Mucosa of rectum (tissue), 2 donors: ENCODE data around the gene PTGES3L.
"Not testable (repeated sequence)": the region's sequence is repeated elsewhere in the genome, so short reads cannot be mapped to it uniquely, and the experiment has no call there.

Experiments used
- H3K27ac ChIP-seq, 2 donors: one replicate each; pipeline ENCODE4 v1.7.0; 2013; ENCODE audit warnings: inconsistent platforms in 2 of 2, low read depth in 2 of 2, low read length in 2 of 2
- H3K27me3 ChIP-seq, 2 donors: one replicate each; pipeline ENCODE4 v1.7.0; 2013; ENCODE audit warnings: low read length in 2 of 2; ENCODE audit not compliant: control insufficient read depth in 2 of 2, insufficient read depth in 2 of 2
- H3K36me3 ChIP-seq, 2 donors: one replicate each; pipeline ENCODE4 v1.7.0; 2013; ENCODE audit warnings: low read length in 2 of 2; ENCODE audit not compliant: control insufficient read depth in 2 of 2, insufficient read depth in 2 of 2
- H3K4me1 ChIP-seq, 2 donors: one replicate each; pipeline ENCODE4 v1.7.0; 2013; ENCODE audit warnings: low read length in 2 of 2, mild to moderate bottlenecking in 1 of 2; ENCODE audit not compliant: control insufficient read depth in 2 of 2, insufficient read depth in 2 of 2
- H3K4me3 ChIP-seq, 2 donors: one replicate each; pipeline ENCODE4 v1.7.0; 2013; ENCODE audit warnings: low read length in 2 of 2
- H3K9ac ChIP-seq, 2 donors: one replicate each; pipeline ENCODE4 v1.7.0; 2013; ENCODE audit warnings: low read length in 2 of 2, low read depth in 1 of 2, mild to moderate bottlenecking in 1 of 2
- H3K9me3 ChIP-seq, 2 donors: one replicate each; pipeline ENCODE4 v1.7.0; 2013; ENCODE audit warnings: low read length in 2 of 2; ENCODE audit not compliant: control insufficient read depth in 2 of 2
- donor health status: healthy.
- donor health status: Normal muscosa, but diverticular disease.

PTGES3L gene

GRCh38 chr17:43013296-43013695 lies 33.4 kb upstream of the PTGES3L start:
- no peak overlapping the region for H3K4me3 ChIP-seq
- H3K9me3 ChIP-seq: no peaks in the 10 kb centered on the region
- no peak overlapping the region for H3K27ac ChIP-seq
- H3K36me3 ChIP-seq: peaks cover 34% of the 10 kb centered on the region in 2 donors
- H3K4me1 ChIP-seq: peaks cover 16 to 19% of the 10 kb centered on the region in 2 donors
- H3K27me3 ChIP-seq: no peaks in the 10 kb centered on the region
- no peak overlapping the region for H3K9ac ChIP-seq

- Histone ChIP-seq H3K4me1 (peaks cover 14 to 23% of the 10 kb centered on the region in 2 donors), H3K9me3 (no peaks in the 10 kb centered on the region), H3K9ac (no peak overlapping the region), H3K27ac (peak overlapping the region in 1 of 2 donors; percentile 34), H3K4me3 (no peak overlapping the region), H3K27me3 (no peaks in the 10 kb centered on the region), H3K36me3 (peaks cover 31% of the 10 kb centered on the region in 2 donors)
These were observed 32.0 kb upstream of the PTGES3L start for GRCh38 chr17:43011728-43012472.

GRCh38 chr17:43010667-43011308 lies 30.9 kb upstream of the PTGES3L start:
- Histone ChIP-seq H3K4me3 (no peak overlapping the region), H3K9ac (peak overlapping the region in 1 of 2 donors; percentile 47), H3K27me3 (no peaks in the 10 kb centered on the region), H3K9me3 (no peaks in the 10 kb centered on the region), H3K27ac (peak overlapping the region; percentile 69 to 86), H3K36me3 (peaks cover 26 to 28% of the 10 kb centered on the region in 2 donors), H3K4me1 (peaks cover 14 to 28% of the 10 kb centered on the region in 2 donors)

GRCh38 chr17:43006639-43007551 lies 27.0 kb upstream of the PTGES3L start, which contains the start of gene IFI35:
Gene IFI35 (plus strand): TSS chr17:43006784. CDS start chr17:43006948, 164 bp downstream.
- H3K9ac ChIP-seq: peak within 1 kb of the TSS; percentile 96 to 99
- no peaks in the 10 kb centered on the region for H3K9me3 ChIP-seq
- H3K36me3 ChIP-seq: peaks cover 14 to 16% of the 10 kb centered on the region in 2 donors
- peaks cover 14 to 27% of the 10 kb centered on the region in 2 donors for H3K4me1 ChIP-seq
- peak within 1 kb of the TSS; percentile 96 to 99 for H3K4me3 ChIP-seq
- H3K27me3 ChIP-seq: no peaks in the 10 kb centered on the region
- H3K27ac ChIP-seq: peak within 1 kb of the TSS; percentile 95 to 98

GRCh38 chr17:43003542-43004172 lies 23.8 kb upstream of the PTGES3L start:
- Histone ChIP-seq H3K27me3 (no peaks in the 10 kb centered on the region), H3K36me3 (peaks cover 27 to 31% of the 10 kb centered on the region in 2 donors), H3K27ac (no peak overlapping the region), H3K4me1 (peaks cover 11 to 20% of the 10 kb centered on the region in 2 donors), H3K9ac (no peak overlapping the region), H3K9me3 (no peaks in the 10 kb centered on the region), H3K4me3 (no peak overlapping the region)

GRCh38 chr17:43000894-43001293 lies 21.0 kb upstream of the PTGES3L start:
- not testable (repeated sequence) for H3K27ac ChIP-seq, H3K4me3 ChIP-seq, H3K27me3 ChIP-seq, H3K9me3 ChIP-seq
- peaks cover 27 to 31% of the 10 kb centered on the region in 2 donors for H3K36me3 ChIP-seq
- peaks cover 17 to 18% of the 10 kb centered on the region in 2 donors for H3K4me1 ChIP-seq
- peak overlapping the region; percentile 7 to 38 for H3K9ac ChIP-seq

GRCh38 chr17:42999003-42999525 lies 19.2 kb upstream of the PTGES3L start:
- Histone ChIP-seq H3K27ac (peak overlapping the region; percentile 86 to 87), H3K9ac (peak overlapping the region; percentile 95 to 97), H3K27me3 (no peaks in the 10 kb centered on the region), H3K36me3 (peaks cover 27 to 31% of the 10 kb centered on the region in 2 donors), H3K4me1 (peaks cover 17 to 18% of the 10 kb centered on the region in 2 donors), H3K9me3 (no peaks in the 10 kb centered on the region), H3K4me3 (peak overlapping the region; percentile 87 to 97)

- Histone ChIP-seq H3K4me1 (peaks cover 17 to 18% of the 10 kb centered on the region in 2 donors), H3K27ac (peak within 1 kb of the TSS; percentile 86 to 87), H3K9me3 (no peaks in the 10 kb centered on the region), H3K36me3 (peaks cover 26 to 29% of the 10 kb centered on the region in 2 donors), H3K27me3 (no peaks in the 10 kb centered on the region), H3K9ac (peak within 1 kb of the TSS; percentile 95 to 97), H3K4me3 (peak within 1 kb of the TSS; percentile 87 to 97)
These were observed 18.4 kb upstream of the PTGES3L start, which contains the start of gene RPL27 for GRCh38 chr17:42997984-42998938. Gene RPL27 (plus strand): TSS chr17:42998419. CDS start chr17:42998751, 332 bp downstream.
